HepG2 (cell line): ENCODE results near the gene LCAT. TPM values are rescaled to one million over a fixed set of nuclear protein-coding genes. Genes with fewer than 3 reads are reported as not detected.

ENCODE experiments used
- AKAP8 ChIP-seq: sonication (generic); formaldehyde crosslinking; IDR thresholded peaks from 2 replicates; pipeline ENCODE4 v1.5.1; 2020; ENCODE audit warnings: mild to moderate bottlenecking, missing genetic modification reagents
- ELF3 ChIP-seq: IDR thresholded peaks from 2 replicates; pipeline ENCODE4 v1.6.1; 2016; ENCODE audit warnings: missing genetic modification reagents, missing compliant biosample characterization
- EZH2 ChIP-seq: conservative IDR thresholded peaks from 2 replicates; pipeline ENCODE4 v1.6.1; 2012; ENCODE audit warnings: mild to moderate bottlenecking, low read depth, low read length, moderate library complexity
- GLI4 ChIP-seq: sonication (generic); formaldehyde crosslinking; IDR thresholded peaks from 2 replicates; pipeline ENCODE4 v1.5.1; 2020; ENCODE audit warnings: missing genetic modification reagents, mild to moderate bottlenecking, moderate library complexity, borderline replicate concordance
- HNRNPH1 ChIP-seq: fragments of 200-400 bp; formaldehyde crosslinking; optimal IDR thresholded peaks from 2 replicates; pipeline ENCODE3; 2017; ENCODE audit warnings: mild to moderate bottlenecking, low read depth, low read length
- MED1 ChIP-seq: sonication (generic); formaldehyde crosslinking; IDR thresholded peaks from 2 replicates; pipeline ENCODE4 v1.4.0; 2020; ENCODE audit warnings: missing genetic modification reagents
- SP5 ChIP-seq: IDR thresholded peaks from 2 replicates; pipeline ENCODE4 v1.6.1; 2016; ENCODE audit warnings: low read depth, borderline replicate concordance
- SPEN ChIP-seq: sonication (generic); formaldehyde crosslinking; IDR thresholded peaks from 2 replicates; pipeline ENCODE4 v1.5.1; 2020; ENCODE audit warnings: low read depth, mild to moderate bottlenecking, missing genetic modification reagents
- SRSF9 ChIP-seq: fragments of 200-400 bp; formaldehyde crosslinking; IDR thresholded peaks from 2 replicates; pipeline ENCODE4 v1.6.1; 2018; ENCODE audit warnings: borderline replicate concordance, mild to moderate bottlenecking, low read depth, low read length; ENCODE audit not compliant: insufficient read depth, poor library complexity, severe bottlenecking
- U2AF2 ChIP-seq: fragments of 200-400 bp; formaldehyde crosslinking; IDR thresholded peaks from 2 replicates; pipeline ENCODE4 v1.6.1; 2017; ENCODE audit warnings: low read depth, mild to moderate bottlenecking, low read length
- ZFP1 ChIP-seq: IDR thresholded peaks from 2 replicates; pipeline ENCODE4 v1.6.1; 2016
- ZNF333 ChIP-seq: sonication (generic); formaldehyde crosslinking; IDR thresholded peaks from 2 replicates; pipeline ENCODE4 v1.4.0; 2020; ENCODE audit warnings: mild to moderate bottlenecking, missing genetic modification reagents, borderline replicate concordance
- ZNF354B ChIP-seq: sonication (generic); formaldehyde crosslinking; IDR thresholded peaks from 2 replicates; pipeline ENCODE4 v1.8.0; 2022; ENCODE audit warnings: mild to moderate bottlenecking, missing genetic modification reagents
- ZNF644 ChIP-seq: IDR thresholded peaks from 2 replicates; pipeline ENCODE4 v1.6.1; 2016; ENCODE audit warnings: low read depth
- ZNF749 ChIP-seq: sonication (generic); formaldehyde crosslinking; IDR thresholded peaks from 2 replicates; pipeline ENCODE4 v1.8.0; 2022; ENCODE audit warnings: mild to moderate bottlenecking, missing genetic modification reagents, moderate library complexity, borderline replicate concordance
- ZNF878 ChIP-seq: sonication (generic); formaldehyde crosslinking; IDR thresholded peaks from 2 replicates; pipeline ENCODE4 v1.8.1; 2023; ENCODE audit warnings: mild to moderate bottlenecking, missing genetic modification reagents, moderate library complexity
- polyA plus RNA-seq, 8 experiments: library from polyadenylated mRNA; depleted of rRNA in 3 of 8; stranded (reverse) in 7 of 8; unstranded in 1 of 8; fragments of >200 nt; fragmentation: Illumina TruSeq in 4 of 8; extraction: Trizol in 4 of 8; gene quantifications; 2 replicates each; pipeline versions ENCODE4 v1.2.1 to v1.2.3, GENCODE V29; 2011 to 2016; ENCODE audit warnings: low read depth in 4 of 8, missing spikeins in 1 of 8, mixed read lengths in 1 of 8; ENCODE audit not compliant: insufficient read depth in 1 of 8
- total RNA-seq, 5 experiments: library from RNA; depleted of rRNA; stranded (reverse); fragments of >200 nt; fragmentation: Illumina TruSeq; extraction: Trizol; gene quantifications; 2 replicates each; pipeline ENCODE4 v1.2.3, GENCODE V29; 2016; ENCODE audit warnings: low read depth in 1 of 5
- TF ChIP-seq, protein P1 (sequence below): sonication (generic); formaldehyde crosslinking; IDR thresholded peaks from 2 replicates; pipeline ENCODE4 v1.5.1; 2020; ENCODE audit warnings: missing genetic modification reagents, mild to moderate bottlenecking, borderline replicate concordance
- TF ChIP-seq, protein P2 (sequence below): sonication (generic); formaldehyde crosslinking; IDR thresholded peaks from 2 replicates; pipeline ENCODE4 v1.9.0; 2021; ENCODE audit warnings: mild to moderate bottlenecking, missing genetic modification reagents
- TF ChIP-seq, protein P3 (sequence below): conservative IDR thresholded peaks from 2 replicates; pipeline ENCODE4 v1.6.1; 2018; ENCODE audit warnings: missing genetic modification reagents
- TF ChIP-seq, protein P4 (sequence below): sonication (generic); formaldehyde crosslinking; IDR thresholded peaks from 2 replicates; pipeline ENCODE4 v1.4.0; 2020; ENCODE audit warnings: missing genetic modification reagents

The LCAT gene
- total and polyA plus RNA-seq, 2 of the 13 experiments (the other 11 are each of a cell fraction or from before 2014, with no cell fraction given), result 36.1 to 38.9 TPM

DNA sequence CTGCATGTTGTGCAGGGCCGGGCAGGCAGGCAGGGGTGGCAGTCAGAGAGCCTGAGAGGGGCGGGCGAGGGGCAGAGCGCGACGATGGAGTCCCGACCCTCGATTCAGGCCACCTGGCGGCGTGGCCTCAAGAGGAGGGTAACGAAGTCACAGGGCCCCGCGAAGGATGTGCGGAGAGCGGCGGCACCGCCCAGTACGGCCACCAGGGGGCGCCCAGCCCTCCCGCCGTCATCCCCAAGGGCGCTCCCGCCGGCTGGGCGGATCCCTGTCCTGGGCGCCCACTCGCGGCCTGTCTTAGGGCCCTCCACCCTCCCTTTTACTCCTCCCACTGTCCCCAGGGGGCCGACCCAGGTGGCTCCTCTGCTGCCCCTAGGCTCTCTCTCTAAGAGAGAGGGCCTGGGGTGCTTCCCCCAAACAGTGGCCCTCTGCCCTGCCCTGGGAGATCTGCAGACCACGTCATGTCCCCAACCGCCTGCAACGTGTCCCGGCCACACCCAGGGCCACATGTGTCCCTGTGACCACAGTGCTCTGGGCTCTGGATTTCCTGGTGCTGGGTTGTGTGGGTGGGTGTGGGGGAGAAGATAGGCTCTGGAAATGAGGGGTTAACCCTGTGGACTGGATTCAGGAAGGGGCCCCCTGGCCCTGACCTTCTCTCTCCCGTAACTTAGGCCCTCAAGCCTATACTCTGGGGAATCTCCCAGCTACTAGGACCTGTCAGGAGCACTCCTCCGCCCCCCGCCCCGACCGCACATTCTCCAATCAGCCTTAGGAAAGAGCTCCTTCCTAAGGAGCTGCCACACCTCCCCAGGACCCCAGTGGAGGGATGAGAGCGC lies 49.5 kb upstream of the LCAT start (continued):
- TF ChIP-seq, protein P1, sequence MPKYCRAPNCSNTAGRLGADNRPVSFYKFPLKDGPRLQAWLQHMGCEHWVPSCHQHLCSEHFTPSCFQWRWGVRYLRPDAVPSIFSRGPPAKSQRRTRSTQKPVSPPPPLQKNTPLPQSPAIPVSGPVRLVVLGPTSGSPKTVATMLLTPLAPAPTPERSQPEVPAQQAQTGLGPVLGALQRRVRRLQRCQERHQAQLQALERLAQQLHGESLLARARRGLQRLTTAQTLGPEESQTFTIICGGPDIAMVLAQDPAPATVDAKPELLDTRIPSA (CRISPR knock-in tag), result no peak
- TF ChIP-seq, protein P2, sequence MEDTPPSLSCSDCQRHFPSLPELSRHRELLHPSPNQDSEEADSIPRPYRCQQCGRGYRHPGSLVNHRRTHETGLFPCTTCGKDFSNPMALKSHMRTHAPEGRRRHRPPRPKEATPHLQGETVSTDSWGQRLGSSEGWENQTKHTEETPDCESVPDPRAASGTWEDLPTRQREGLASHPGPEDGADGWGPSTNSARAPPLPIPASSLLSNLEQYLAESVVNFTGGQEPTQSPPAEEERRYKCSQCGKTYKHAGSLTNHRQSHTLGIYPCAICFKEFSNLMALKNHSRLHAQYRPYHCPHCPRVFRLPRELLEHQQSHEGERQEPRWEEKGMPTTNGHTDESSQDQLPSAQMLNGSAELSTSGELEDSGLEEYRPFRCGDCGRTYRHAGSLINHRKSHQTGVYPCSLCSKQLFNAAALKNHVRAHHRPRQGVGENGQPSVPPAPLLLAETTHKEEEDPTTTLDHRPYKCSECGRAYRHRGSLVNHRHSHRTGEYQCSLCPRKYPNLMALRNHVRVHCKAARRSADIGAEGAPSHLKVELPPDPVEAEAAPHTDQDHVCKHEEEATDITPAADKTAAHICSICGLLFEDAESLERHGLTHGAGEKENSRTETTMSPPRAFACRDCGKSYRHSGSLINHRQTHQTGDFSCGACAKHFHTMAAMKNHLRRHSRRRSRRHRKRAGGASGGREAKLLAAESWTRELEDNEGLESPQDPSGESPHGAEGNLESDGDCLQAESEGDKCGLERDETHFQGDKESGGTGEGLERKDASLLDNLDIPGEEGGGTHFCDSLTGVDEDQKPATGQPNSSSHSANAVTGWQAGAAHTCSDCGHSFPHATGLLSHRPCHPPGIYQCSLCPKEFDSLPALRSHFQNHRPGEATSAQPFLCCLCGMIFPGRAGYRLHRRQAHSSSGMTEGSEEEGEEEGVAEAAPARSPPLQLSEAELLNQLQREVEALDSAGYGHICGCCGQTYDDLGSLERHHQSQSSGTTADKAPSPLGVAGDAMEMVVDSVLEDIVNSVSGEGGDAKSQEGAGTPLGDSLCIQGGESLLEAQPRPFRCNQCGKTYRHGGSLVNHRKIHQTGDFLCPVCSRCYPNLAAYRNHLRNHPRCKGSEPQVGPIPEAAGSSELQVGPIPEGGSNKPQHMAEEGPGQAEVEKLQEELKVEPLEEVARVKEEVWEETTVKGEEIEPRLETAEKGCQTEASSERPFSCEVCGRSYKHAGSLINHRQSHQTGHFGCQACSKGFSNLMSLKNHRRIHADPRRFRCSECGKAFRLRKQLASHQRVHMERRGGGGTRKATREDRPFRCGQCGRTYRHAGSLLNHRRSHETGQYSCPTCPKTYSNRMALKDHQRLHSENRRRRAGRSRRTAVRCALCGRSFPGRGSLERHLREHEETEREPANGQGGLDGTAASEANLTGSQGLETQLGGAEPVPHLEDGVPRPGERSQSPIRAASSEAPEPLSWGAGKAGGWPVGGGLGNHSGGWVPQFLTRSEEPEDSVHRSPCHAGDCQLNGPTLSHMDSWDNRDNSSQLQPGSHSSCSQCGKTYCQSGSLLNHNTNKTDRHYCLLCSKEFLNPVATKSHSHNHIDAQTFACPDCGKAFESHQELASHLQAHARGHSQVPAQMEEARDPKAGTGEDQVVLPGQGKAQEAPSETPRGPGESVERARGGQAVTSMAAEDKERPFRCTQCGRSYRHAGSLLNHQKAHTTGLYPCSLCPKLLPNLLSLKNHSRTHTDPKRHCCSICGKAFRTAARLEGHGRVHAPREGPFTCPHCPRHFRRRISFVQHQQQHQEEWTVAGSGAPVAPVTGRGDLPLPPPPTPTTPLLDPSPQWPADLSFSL (CRISPR knock-in tag), result no peak
- TF ChIP-seq ZFP1 (CRISPR knock-in tag), result no peak
- TF ChIP-seq SPEN (CRISPR knock-in tag), result peak; percentile 84
- TF ChIP-seq ZNF749 (CRISPR knock-in tag), result no peak
- peak; percentile 92 for TF ChIP-seq GLI4 (CRISPR knock-in tag)
- no peak for TF ChIP-seq SRSF9
- no peak for TF ChIP-seq ZNF644 (CRISPR knock-in tag)
- TF ChIP-seq EZH2, result no peak
- TF ChIP-seq, protein P3, sequence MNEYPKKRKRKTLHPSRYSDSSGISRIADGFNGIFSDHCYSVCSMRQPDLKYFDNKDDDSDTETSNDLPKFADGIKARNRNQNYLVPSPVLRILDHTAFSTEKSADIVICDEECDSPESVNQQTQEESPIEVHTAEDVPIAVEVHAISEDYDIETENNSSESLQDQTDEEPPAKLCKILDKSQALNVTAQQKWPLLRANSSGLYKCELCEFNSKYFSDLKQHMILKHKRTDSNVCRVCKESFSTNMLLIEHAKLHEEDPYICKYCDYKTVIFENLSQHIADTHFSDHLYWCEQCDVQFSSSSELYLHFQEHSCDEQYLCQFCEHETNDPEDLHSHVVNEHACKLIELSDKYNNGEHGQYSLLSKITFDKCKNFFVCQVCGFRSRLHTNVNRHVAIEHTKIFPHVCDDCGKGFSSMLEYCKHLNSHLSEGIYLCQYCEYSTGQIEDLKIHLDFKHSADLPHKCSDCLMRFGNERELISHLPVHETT (CRISPR knock-in tag), result peak; percentile 79; the same call in 1 of the 2 replicates
- no peak for TF ChIP-seq ZNF354B (CRISPR knock-in tag)
- TF ChIP-seq MED1, result peak; percentile 59; the same call in 1 of the 2 replicates
- no peak for TF ChIP-seq U2AF2
- no peak for TF ChIP-seq HNRNPH1
- peak; percentile 61 for TF ChIP-seq ELF3 (CRISPR knock-in tag)
- no peak for TF ChIP-seq ZNF878
- TF ChIP-seq, protein P4, sequence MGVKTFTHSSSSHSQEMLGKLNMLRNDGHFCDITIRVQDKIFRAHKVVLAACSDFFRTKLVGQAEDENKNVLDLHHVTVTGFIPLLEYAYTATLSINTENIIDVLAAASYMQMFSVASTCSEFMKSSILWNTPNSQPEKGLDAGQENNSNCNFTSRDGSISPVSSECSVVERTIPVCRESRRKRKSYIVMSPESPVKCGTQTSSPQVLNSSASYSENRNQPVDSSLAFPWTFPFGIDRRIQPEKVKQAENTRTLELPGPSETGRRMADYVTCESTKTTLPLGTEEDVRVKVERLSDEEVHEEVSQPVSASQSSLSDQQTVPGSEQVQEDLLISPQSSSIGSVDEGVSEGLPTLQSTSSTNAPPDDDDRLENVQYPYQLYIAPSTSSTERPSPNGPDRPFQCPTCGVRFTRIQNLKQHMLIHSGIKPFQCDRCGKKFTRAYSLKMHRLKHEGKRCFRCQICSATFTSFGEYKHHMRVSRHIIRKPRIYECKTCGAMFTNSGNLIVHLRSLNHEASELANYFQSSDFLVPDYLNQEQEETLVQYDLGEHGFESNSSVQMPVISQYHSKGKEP (CRISPR knock-in tag), result no peak
- TF ChIP-seq AKAP8 (CRISPR knock-in tag), result peak; percentile 95
- no peak for TF ChIP-seq ZNF333 (CRISPR knock-in tag)
- TF ChIP-seq SP5 (CRISPR knock-in tag), result peak; percentile 47; the same call in 1 of the 2 replicates
